Putamen (tissue), 1 donor: Measurements from ENCODE around the gene ECSIT.

ENCODE experiments used
- DNase-seq: peaks from one replicate; pipeline ENCODE4 v3.0.0-alpha.2; 2016; ENCODE audit warnings: low spot score

Gene ECSIT

GRCh38 chr19:11504502-11505031, 24.4 kb downstream of the ECSIT start:
- DNase-seq = no peak

GRCh38 chr19:11499890-11500420, 29.0 kb downstream of the ECSIT start:
- DNase-seq = no peak

GRCh38 chr19:11499220-11499726, 29.7 kb downstream of the ECSIT start:
- DNase-seq = no peak

DNA sequence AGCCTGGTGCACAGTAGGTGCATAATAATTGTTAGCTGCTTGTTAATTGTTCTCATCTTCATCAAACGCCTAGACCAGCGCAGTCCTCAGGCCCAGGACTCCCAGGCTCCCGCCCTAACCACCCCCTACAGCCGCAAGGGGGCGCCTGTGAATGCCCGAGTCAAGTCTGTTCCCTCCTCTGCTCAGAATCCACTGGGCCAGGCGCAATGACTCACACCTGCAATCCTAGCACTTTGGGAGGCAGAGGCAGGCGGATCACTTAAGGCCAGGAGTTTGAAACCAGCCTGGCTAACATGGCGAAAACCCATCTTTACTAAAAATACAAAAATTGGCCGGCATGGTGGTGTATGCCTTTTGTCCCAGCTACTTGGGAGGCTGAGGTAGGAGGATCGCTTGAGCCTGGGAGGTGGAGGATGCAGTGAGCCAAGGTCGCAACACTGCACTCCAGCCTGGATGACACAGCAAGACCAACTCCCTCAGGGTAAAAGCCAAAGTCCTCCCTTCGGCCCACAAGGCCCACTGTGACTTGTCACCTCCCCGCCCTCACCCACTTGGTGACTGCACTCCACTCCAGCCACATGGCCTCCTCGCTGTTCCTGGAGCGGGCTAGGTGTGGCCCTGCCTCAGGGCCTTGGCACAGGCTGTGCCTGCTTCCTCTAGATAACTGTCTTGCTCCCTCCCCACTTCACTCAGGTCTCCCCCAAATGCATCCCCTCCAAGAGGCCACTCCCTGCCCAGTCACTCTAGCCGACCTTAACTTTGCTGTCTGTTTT, 32.4 kb downstream of the ECSIT start:
- DNase-seq = no peak

- DNase-seq = no peak
Observed at GRCh38 chr19:11495885-11496284, 33.0 kb downstream of the ECSIT start.

GRCh38 chr19:11495481-11495880, 33.5 kb downstream of the ECSIT start:
- DNase-seq = no peak

GRCh38 chr19:11494634-11495285, 34.2 kb downstream of the ECSIT start:
- DNase-seq = no peak

GRCh38 chr19:11489378-11489777, 39.6 kb downstream of the ECSIT start:
- DNase-seq = no peak

DNA sequence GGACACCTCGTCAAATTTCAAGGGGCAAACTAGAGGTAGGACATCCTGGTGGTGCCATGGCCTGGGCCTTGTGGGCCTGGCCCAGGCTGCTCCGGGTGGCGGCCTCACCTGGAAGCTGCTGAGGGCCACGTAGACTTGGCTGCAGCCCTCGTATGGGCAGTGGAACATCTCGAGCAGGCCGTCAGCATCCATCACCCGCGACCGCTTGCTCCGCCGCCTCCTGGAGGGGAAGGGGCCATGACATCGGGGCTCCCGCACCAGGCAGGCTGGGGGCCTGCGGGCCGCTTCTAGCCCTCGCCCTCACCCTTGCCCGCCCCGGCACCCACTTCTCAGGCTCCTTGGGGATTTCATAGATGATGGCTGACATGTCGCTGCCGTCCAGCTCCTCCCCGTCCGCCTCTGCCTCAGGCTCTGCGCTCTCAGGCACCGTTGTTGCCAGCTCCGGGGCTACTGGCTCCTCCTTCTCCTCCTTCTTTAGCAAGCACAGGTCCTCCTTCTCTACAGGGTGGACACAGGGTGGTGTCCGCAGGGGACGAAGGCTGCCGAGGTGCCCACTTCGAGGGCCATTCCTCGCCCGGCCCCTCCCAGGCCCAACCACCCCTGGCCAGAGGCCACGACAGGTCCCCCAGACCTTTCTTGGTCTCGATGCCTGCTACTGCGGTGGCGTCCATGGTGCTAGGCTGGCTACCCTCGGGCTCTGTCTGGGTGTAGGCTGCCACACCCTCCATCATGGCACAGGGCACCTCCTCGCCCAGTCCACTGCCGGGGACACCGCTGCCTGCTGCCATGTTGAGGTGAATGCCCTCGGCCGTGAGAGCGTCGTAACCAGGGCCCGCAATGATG, 42.1 kb downstream of the ECSIT start:
- DNase-seq = no peak

- no peak for DNase-seq
Observed at GRCh38 chr19:11485245-11485837, 43.6 kb downstream of the ECSIT start.

DNA sequence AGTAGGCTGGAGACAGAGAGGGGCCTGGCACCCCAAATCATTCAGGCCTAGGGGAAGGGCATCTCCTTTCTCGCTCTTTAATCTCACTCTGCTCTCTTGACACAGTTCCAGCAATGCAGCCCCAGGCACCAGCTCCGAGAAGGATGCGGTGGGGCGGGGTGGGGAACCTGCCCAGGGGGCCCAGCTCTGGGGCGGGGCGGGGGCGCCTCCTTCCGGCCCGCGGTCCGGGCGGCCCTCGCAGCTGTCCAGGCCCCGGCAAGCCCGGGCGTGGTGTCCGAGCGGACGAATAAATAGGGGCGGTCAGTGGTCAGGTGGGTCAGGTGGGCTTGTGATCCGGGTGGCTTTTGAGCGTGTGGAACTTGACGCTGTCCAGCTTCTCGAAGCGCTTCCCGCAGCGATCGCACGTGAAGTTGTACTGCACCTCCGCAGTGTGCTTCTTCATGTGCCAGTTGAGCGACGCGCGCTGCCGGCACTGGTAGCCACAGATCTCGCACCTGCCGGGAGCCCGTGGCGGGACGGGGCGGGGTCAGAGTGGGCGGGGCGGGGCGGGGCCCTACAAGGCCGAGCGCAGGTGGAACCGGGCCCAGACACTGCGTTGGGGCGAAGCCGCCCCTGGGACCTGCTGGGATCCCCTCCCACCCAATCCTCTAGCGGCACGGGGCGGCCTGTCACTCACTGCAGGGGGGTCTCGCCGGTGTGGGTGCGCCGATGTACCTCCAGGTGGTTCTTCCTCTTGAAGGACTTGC, 45.4 kb downstream of the ECSIT start:
- no peak for DNase-seq

- DNase-seq = peak; percentile 83
Observed at GRCh38 chr19:11482384-11483050, 46.4 kb downstream of the ECSIT start.

GRCh38 chr19:11481534-11482383, 47.2 kb downstream of the ECSIT start:
- DNase-seq = peak; percentile 98

DNA sequence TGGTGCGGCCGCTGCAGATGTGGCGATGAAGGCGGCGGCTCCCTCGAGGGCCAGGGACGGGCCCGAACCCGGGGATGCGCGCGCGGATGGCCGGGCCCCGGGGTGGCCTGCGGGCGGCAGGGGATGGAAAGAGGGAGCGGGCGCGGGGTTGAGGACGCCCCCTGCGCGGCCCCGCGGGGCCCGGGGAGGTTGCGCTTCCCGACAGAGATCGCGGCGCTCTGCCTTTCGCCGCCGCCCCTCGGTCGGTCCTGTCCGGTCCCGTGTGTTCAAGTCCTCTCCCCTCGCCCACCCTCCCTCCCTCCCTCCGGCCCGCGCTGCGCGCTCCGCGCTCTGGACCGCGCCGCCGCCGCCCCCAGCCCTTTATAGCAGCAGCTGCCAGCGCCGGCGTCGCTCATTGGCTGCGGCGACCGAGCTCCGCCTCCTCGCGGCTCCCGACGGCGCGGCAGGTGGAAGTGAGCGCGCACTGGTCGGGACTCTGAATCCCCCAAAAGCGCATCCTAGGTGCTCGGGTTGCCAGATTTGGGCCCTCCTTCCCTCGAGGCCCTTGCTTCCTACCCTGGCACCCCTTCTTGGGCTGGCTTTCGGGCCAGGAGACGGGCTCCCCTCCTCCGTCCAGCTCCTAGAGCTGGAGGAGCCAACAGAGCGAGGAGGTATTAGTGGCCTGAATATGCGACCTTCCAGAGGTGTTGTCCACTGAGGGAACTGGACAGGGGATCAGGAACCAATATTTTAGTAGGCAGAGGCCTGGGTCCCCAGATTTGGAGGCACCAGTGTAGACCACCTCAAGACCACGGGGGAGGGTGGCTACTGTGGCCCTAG, 48.0 kb downstream of the ECSIT start, which contains the start of gene ELAVL3:
Gene ELAVL3, minus strand, starts transcription at position 332 of the 819 bp plus-strand sequence. CDS start 438 bp downstream, outside the sequence.
- peak; percentile 77 for DNase-seq

DNA sequence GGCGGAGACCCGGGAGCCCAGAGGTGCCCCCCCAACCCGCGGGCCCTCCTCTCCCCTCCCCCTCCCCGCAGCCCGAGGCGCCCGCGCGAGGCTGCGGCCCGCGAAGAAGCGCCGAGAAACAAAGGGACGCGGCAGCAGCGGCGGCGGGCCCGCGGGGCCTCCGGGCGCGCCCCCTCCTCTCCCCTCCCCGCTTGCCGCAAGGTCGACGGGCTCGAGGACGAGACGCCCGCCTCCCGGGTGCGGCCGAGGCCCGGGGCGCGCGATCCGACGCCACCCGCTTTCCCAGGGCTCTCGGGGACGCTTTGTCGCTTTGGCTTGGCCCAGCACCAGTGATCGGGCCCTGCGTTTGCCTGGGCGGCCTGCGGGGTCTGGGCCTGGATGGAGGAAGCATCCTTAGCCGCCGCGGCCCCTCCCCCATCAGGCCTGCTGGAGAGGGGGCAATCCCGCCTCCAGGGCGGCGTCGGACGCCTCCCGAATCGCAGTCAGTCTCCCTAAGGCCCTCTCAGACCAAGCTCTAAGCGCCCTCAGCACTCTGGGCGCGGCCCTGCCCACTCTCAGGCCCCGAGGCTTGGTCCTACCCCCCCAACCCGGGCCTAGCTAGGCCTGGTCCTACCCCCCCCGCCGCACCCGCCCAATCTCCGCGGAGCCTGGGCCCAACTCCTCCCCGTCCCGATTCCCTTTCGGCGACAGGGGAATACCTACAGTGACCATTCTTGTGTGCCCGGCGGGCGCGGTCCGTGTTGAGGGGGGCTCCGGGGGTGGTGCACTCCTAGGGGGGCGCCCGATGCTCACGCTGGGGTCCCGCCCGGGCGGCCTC, 48.8 kb downstream of the ECSIT start:
- no peak for DNase-seq

- peak; percentile 85 for DNase-seq
Observed at GRCh38 chr19:11479090-11479897, 49.6 kb downstream of the ECSIT start.
